BJ (cell line): Measurements from ENCODE around the gene SHANK1. TPM values are rescaled to one million over a fixed set of nuclear protein-coding genes. Genes with fewer than 3 reads are reported as not detected.

Source experiments
- CTCF ChIA-PET: fragments of 350-600 bp; formaldehyde crosslinking; extraction: SDS; loops from one replicate; lab custom pipeline; 2021; ENCODE audit warnings: antibody characterized with exemption, inconsistent platforms; lab: Yijun Ruan, JAX
- POLR2A ChIA-PET: fragments of 300-600 bp; sonication (Branson Sonifier 250); formaldehyde crosslinking; extraction: SDS; loops from one replicate; lab custom pipeline; 2021; ENCODE audit warnings: antibody characterized with exemption; lab: Charles Lee
- DNase-seq: peaks from one replicate; pipeline ENCODE4 v3.0.0-alpha.2; 2011; ENCODE audit warnings: low read depth
- H3K27me3 ChIP-seq: 2 replicates; pipeline ENCODE4 v1.6.0; 2011; ENCODE audit warnings: low read length; ENCODE audit not compliant: control insufficient read depth, insufficient read depth
- H3K36me3 ChIP-seq: 2 replicates; pipeline ENCODE4 v1.5.1; 2011; ENCODE audit warnings: low read length; ENCODE audit not compliant: control insufficient read depth, insufficient read depth
- H3K4me3 ChIP-seq: 2 replicates; pipeline ENCODE4 v1.5.1; 2011; ENCODE audit warnings: low read depth, mild to moderate bottlenecking, control low read depth, low read length
- polyA plus RNA-seq: library from polyadenylated mRNA; depleted of rRNA; stranded (reverse); fragments of >200 nt; gene quantifications from 2 replicates; pipeline ENCODE4 v1.2.3, GENCODE V29; 2011
- TF ChIP-seq, protein P1 (sequence below): IDR thresholded peaks from 2 replicates; pipeline ENCODE4 v1.5.1; 2011; ENCODE audit warnings: low read depth, mild to moderate bottlenecking, control low read depth, inconsistent platforms, low read length, moderate library complexity; ENCODE audit not compliant: insufficient read depth

The SHANK1 gene
- polyA plus RNA-seq, 1 experiment, result 1.8 TPM

DNA sequence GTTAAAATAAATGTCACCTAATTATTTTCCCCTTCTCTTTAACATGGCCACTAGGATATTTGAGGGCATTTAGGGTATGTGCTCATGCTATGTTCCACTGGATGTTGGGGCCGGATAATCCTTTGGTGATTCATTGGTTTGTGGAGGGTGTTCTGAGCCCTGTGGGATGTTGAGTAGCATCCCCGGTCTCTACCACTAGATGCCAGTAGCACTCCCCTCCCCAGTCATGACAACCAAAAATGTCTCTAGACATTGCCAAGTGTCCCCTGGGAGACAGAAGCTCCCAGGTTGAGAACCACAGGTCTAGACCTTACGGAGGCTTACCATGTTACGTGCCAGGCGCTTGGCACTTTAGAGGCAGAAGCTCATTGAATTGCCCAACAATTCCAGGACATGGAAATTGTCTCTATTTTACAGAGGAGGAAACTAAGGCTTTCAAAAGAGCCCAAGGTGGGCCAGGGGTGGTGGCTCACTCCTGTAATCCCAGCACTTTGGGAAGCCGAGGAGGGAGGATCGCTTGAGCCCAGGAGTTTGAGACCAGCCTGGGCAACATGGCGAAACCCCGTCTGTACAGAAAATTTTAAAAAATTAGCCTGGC, 14.1 kb downstream of the SHANK1 start:
- TF ChIP-seq, protein P1, sequence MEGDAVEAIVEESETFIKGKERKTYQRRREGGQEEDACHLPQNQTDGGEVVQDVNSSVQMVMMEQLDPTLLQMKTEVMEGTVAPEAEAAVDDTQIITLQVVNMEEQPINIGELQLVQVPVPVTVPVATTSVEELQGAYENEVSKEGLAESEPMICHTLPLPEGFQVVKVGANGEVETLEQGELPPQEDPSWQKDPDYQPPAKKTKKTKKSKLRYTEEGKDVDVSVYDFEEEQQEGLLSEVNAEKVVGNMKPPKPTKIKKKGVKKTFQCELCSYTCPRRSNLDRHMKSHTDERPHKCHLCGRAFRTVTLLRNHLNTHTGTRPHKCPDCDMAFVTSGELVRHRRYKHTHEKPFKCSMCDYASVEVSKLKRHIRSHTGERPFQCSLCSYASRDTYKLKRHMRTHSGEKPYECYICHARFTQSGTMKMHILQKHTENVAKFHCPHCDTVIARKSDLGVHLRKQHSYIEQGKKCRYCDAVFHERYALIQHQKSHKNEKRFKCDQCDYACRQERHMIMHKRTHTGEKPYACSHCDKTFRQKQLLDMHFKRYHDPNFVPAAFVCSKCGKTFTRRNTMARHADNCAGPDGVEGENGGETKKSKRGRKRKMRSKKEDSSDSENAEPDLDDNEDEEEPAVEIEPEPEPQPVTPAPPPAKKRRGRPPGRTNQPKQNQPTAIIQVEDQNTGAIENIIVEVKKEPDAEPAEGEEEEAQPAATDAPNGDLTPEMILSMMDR, result peak; percentile 90
- POLR2A ChIA-PET, result no interaction called here
- no peak for DNase-seq
- no peaks in the 10 kb centered on the region for H3K27me3 ChIP-seq
- no peaks in the 10 kb centered on the region for H3K36me3 ChIP-seq
- H3K4me3 ChIP-seq, result no peak overlapping the region
- CTCF ChIA-PET, result interaction anchor here (0.6 to 2.2 kb wide), 14 partner anchors 9 to 337 kb away, joined by 3 to 15 read pairs (median 4); partner anchors contain the start of gene CLEC11A

DNA sequence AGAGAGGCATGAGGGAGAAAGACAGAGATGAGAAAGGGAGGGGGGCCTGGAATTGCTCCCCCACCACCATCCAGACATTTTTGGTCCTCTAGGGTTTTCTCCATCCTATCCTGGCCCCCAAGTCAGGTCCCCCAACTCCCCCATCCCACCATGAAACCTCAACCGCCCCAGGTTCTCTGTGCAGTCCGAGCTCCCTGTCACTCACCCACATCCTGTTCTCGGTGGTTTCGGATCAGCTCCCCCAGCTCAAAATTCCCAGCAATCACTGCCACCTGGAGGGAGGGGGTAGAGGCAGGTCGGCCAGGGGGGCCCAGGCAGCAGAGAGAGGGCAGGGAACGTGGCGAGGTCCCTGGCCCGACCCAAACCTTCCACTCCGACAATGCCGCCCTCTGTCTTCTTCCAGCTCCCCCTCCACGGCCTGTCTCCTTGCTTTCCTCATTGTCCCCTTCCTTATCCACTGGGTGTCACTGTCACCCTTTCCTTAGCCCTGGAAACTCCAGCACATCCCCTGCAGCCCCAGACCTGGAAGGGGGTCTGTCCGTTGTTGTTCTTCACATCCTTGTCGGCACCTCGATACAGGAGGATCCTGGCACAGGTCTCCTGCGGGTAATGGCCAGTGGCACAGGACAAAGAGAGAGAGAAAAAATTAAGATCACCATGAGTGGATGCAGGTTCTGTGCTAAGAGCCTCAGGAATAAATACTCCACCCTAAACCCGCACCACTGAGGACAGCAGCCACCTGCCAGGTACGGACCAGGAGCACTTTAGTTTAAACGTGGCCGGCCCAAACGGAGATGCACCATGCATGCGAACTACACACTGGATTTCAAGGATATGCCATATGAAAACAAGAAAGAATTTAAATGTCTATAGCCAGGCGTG, 15.4 kb downstream of the SHANK1 start:
- Histone ChIP-seq H3K4me3 (no peak overlapping the region), H3K36me3 (no peaks in the 10 kb centered on the region), H3K27me3 (no peaks in the 10 kb centered on the region; the same call in 1 of the 2 replicates)
- CTCF ChIA-PET, result interaction anchor here (1.5 to 2.8 kb wide), 5 partner anchors 20 to 166 kb away, joined by 4 to 17 read pairs (median 6); no protein-coding TSS in a partner anchor
- TF ChIP-seq, protein P1, result no peak
- no peak for DNase-seq
- POLR2A ChIA-PET, result no interaction called here

DNA sequence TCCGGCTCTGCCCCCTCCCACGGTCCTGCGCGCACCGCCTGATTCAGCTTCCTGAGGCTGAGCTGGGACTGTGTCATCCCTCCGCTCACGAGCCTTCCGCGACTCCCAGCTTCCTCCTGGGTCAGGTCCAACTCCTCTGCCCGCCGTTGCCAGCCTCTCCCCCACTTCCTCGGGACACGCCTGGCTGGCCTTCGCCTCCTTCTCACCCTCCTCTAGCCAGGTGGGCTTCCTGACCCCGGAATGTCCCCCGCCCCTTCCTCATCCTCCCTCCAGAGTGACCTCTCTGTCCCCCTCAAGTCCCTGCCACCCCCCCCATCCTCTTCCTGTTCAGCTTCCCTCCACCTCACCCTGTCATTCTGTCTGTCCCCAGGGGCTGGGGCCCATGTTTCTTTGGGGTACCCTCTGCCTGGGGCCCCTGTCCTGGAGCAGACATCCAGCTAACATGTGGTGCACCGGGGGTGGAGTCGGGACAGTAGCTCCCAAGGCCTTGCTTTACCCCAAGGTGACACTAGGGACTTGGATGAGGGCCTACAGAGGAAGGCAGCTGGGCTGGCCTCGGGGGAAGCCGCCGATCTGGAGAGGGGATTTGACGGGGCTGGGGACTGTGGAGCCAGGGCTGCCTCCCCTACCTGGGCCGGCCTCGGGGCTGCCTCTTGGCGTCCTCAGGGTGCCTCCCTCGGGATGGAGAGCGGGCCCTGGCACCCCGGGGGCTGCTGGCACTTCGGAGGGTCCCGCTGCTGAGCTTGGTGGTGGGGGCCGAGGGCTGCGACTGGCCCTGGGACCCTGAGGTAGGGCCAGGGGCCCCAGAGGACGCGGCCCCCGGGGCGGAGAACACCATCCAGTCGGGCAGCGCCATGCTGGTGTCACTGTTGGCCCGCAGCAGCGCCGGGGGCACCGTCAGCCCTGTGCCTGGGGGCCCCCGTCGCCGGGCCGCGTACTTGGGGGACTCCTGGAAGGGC, 16.5 kb downstream of the SHANK1 start:
- POLR2A ChIA-PET, result no interaction called here
- TF ChIP-seq, protein P1, result no peak
- CTCF ChIA-PET, result interaction anchor here (1.1 to 2.8 kb wide), 7 partner anchors 15 to 165 kb away, joined by 3 to 17 read pairs (median 6); no protein-coding TSS in a partner anchor

DNA sequence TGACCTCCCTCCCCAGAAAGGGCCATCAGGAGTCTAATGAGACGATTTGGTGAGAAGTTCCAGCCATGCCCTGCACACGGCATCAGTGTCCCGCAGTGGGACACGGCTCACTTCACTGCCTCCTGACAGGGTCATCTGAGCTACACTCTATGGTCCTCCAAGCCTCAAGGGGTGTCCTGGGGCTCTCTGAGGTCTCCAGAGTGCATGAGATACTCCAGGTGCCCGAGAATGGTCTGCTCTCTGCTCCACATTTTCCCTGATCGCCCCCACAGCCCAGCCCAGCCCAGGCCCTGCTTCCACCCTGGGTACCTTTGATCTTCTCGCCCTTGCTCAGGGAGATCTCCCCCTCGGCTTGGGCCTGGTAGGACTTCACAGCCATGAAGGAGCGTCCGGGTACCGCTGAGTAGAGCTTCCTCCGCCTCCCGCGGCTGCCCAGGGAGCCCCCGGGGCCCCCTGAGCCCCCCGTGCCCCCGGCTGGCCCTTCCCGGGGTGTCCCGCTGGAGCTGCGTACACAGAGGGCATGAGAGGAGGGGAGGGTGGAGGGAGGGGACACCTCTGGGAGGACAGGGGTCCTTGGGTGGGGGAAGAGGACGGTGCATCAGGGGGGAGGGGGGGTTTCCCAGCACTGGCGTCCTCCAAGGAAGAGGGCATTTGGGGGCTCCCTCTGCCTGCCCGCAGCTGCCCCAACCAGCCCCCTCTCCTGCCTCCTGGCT, 17.3 kb downstream of the SHANK1 start:
- CTCF ChIA-PET, result interaction anchor here (1.1 to 2.8 kb wide), 6 partner anchors 14 to 81 kb away, joined by 3 to 17 read pairs (median 6); no protein-coding TSS in a partner anchor
- Histone ChIP-seq H3K27me3 (peaks cover 3% of the 10 kb centered on the region), H3K4me3 (no peak overlapping the region), H3K36me3 (no peaks in the 10 kb centered on the region)
- no peak for DNase-seq
- TF ChIP-seq, protein P1, result no peak
- POLR2A ChIA-PET, result no interaction called here

More for the DNA sequence above, 16.5 kb downstream of the SHANK1 start:
- Histone ChIP-seq H3K27me3 (peaks cover under 1% of the 10 kb centered on the region; the same call in 1 of the 2 replicates), H3K36me3 (no peaks in the 10 kb centered on the region), H3K4me3 (no peak overlapping the region)
- DNase-seq, result no peak
